ENCODE measurements around the gene GYS2. TPM values are rescaled to one million over a fixed set of nuclear protein-coding genes. Genes with fewer than 3 reads are reported as not detected.
"Not testable (repeated sequence)": the region's sequence is repeated elsewhere in the genome, so short reads cannot be mapped to it uniquely, and the experiment has no call there.

The GYS2 gene
- under 1 TPM in 3 of 5 donors, not detected in 2; 0.14 to 0.71 (median 0.44) TPM for polyA plus RNA-seq (ENCODE audit: insufficient read depth in 1 of 5, insufficient read length in 5 of 5, low replicate concordance in 1 of 5)
- long read RNA-seq, donor 1, result 0 reads
- long read RNA-seq, donor 2, result 0 reads
- long read RNA-seq, donor 3, result 0 reads
- long read RNA-seq, donor 4, result 0 reads
- long read RNA-seq, donor 5, result 0 reads
- long read RNA-seq, donor 6, result 0 reads
- long read RNA-seq, donor 7, partial matches to known transcripts, result 5 of 5 reads
- long read RNA-seq, donor 7, other reads (novel, unspliced or antisense), result 0 of 5 reads
- long read RNA-seq, donor 8, result 0 reads

DNA sequence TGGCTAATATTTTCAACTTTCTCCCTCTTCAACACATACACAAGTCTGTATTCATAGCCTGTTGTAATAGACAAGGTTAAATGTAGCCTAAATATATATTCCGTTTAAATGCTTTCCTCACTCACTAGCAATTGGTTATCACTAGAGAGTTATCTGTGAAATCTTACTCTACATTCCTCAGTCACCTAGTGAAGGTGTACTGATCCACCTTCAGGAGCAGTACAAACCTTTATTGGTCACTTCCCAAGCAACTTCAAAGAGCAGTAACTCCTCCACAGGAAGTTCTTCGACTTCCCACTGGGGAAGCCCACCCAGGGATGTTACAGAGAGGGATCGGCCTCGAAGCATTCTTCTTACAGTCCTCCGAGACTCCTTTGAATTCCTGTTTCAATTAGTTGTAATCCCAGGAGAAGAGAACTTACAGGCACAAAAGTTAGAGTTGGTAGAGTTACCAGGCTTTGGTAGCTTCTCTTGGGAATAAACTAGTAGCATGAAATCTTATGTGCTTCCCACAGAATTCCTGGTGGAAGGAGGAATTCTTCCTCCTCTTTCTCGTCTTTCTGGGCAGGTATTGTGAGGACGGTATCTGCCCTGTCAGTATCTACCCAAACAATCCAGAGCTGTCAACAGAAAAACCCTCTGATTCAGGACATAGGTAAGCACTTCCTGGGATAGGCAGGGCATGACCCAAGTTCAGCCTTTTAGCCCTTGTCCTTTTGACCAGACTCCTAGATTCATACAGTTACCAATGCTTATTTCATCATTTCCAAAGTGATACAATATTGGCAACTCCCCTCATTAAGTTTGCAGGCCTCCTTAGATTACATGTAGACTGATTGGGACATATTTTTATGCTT lies at the start of gene GYS2:
TSS of gene GYS2 (minus strand) at position 603 of the 857 bp plus-strand sequence. CDS start at position 348, 255 bp downstream.
- no peak for DNase-seq

DNA sequence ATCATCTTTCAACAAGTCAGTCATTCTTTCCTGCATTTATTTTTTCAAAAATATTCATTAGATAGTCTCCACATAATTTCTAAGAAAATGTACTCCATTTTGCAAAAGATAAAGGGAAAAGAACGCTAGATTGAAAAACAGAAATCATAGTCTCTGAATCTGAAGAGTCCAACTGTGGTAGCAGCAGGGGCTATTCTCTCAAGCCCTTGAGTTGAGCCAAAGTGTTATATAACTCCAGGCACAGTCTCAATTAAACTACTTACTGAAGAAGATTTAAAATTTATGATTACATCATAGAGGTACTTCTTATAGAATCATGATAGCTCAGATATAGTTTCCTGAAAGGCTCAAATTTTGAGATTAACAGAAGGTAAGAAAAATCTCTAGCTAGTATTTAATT lies 47.2 kb upstream of the GYS2 start:
- DNase-seq, result no peak

DNA sequence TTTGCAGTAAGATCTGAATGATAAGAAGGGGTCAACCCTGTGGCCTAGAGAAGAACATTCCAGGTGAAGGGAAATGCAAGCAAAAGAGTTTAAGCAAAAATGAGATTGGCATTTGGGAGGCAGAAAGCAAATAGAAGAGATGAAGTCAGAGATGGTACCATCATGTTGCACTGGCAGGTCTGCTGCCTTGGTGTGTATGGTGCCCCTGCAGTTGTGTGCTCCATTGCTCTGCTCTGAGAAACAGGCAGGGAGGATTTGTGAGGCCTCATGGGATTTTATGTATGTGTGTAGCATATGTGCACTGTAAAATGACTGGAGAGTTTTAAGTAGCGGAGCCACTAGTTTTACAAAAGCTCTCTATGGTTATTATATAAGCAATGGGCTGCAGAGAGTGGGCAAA lies 46.4 kb upstream of the GYS2 start:
- no peak for DNase-seq

DNA sequence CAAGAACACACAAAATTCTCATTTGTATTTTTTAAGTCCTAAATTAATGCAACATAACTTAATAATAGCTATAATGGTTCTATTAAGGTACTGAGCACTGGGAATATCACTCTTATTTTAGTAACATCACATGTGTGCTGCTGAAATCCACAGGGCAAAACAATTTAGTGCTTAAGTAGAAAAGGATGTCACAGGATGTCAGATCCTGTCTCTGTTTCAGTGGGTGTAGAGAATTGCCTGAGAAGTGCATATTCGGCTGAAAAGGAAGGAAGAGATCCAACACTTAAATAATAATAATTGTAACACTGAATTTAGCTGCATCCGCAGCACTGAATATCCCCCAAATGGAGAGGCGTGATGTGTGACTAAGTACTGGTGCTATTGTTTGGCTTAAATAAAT lies 44.4 kb upstream of the GYS2 start:
- no peak for DNase-seq

DNA sequence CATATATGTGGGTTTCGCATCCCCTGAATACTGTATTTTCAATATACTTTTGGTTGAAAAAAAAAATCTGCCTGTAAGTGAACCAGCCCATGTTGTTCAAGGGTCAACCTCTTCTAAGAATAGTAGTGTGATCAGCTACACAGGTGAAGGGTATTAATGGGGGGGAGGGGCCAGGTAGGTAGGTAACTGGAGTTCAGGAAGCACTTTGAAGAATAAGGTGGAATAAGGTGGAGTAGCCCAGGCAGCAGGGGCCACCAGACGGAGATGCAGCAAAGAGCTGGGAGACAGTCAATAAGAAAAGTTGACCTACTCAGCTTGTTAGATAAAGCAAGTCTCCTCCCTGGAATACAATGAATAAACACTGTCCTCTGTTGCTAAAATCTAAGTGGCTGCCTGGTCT lies 43.7 kb upstream of the GYS2 start:
- no peak for DNase-seq

DNA sequence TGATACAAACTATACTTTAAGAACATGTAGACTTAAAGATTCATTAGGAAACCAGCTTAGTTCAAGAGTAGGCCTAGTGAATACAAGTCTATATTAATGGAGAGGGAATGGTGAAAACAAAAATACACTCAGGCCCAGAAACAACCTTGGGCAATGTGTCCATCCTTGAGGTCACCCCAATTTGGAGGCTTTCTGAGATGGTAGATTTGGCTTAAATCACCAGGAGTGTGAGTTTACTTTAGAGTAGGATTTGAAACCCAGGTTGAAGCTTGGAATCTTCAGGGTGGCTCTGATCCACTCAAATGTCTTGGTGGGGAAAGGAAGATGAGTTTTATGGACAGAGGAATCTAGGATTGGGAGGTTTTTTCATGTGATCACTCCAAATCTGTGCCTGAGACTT lies 42.5 kb upstream of the GYS2 start:
- DNase-seq, result no peak

DNA sequence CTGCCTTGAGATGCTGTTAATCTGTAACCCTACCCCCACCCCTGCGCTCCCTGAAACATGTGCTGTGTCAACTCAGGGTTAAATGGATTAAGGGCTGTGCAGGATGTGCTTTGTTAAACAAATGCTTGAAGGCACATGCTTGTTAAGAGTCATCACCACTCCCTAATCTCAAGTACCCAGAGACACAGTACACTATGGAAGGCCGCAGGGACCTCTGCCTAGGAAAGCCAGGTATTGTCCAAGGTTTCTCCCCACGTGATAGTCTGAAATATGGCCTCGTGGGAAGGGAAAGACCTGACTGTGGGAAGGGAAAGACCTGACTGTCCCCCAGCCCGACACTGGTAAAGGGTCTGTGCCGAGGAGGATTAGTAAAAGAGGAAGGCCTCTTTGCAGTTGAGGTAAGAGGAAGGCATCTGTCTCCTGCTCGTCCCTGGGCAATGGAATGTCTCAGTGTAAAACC lies 40.4 kb upstream of the GYS2 start:
- DNase-seq, result not testable (repeated sequence)

DNA sequence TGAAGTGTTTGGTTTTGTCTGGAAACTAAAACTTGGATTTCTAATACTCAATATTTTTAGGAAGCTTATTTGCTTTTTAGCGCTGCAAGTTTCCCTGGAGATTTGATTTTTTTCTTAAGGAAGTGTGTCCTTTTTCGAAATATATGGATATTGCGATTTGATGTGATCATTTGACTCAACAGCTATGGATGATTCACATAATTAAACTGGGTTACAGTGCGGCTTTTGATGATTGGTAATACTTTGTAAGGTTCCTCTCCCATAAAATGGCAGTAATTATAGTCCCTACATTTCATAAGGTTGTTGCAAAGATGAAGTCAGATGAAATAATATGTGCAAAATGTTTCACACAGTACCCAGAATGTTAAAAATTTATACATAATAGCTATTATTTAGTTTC lies 39.9 kb upstream of the GYS2 start:
- DNase-seq, result no peak

DNA sequence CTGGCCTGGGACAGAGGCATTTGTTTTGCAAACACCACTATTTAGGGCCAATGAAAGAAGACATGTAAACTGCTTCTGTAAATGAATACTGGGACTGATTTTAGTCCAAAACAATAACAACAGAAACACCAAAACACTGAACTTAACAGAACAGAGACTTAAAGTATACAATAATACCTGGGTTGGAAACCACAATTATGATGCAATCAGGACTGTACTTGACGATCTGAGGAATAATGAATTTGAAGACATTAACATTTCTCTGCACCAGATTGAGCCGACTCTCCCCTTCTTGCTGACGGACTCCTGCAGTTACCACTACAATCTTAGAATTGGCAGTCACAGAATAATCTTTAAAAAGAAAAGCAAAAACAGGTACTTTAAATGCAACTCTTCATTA lies 39.1 kb upstream of the GYS2 start:
- no peak for DNase-seq

DNA sequence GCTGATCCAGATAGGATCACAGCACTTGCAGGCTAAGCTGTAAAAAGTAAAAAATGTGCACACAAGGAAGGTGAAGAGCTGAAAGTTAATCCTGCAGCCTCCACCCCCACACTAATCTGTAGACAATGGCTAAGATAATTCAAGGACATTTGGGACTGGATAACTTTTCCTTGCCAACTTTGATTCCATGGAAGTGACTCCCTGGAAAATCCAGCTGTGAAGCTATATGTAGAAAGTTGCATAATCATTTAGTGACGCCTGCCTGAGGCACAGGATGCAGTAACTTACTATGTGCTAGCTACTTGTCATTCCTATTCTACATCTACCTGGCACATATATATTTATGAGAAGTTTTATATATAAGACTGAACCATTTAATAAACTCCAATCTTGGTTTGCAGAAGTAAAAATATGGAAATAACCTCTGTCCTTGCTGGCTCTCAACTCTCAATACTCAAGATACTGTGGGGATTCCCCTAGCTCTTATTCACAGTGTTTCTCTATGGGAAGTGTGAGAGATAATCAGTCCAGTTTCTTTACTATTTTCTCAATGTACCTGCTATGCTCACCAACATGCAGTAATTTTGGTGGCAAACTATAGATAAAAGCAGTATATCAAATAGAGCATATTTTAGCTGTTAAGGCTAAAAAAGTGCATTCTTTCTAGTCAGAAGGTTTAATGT lies 38.2 kb upstream of the GYS2 start:
- DNase-seq, result peak; percentile 17 to 20

DNA sequence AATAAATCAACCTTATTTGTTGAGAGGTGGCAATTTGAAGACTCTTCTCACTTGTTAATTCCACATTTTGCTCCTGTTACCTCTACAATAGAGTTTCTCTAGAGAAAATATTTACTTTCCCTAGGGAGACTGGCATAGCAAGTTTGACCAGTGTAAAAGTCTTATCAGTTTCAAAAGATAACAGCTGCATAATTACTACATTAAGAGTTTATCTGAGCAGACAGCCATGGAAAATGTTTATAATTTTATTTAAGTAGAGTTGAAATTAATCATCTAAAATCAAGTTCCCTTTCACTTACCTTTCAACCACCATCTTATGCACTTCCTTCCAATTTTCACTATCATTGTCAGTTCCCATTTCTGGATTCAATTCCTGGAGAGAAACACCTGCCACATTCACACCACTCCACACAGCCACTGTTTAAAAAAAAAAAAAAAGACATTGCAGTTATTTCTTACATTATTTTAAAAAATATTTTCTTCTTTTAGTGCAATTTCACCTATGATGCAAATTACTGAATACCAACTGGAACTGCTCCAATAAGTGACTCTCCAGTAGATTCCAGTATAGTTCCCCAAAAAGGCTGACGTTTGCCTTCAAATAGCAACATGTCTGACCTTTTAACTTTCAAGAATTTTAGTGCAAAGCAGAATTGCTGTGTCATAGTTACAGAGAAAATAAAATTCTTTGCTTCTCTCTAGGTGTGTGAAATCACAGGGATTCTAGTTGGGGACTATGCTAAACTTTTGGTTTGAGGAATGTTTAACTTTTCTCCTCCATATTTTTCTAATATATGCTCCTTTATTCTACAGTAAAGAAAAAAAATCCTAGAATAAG lies 33.6 kb upstream of the GYS2 start:
- DNase-seq, result no peak

DNA sequence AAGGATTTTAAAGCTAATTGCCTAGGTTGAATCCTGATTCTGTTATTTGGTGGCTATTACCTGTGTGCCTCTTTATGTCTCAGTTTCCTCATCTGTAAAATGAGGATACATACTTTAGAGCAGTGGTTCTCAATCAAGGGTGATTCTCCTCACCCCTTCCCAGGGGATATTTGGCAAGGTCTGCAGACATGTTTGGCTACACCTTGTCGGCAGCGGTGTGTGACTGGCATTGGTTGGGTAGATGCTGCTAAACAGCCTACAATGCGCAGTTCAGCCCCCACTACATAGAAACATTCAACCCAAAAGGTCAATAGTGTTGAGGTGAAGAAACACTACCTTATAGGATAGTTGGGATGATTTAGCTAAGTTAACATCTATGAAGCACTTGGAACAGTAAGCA lies 29.6 kb upstream of the GYS2 start:
- DNase-seq, result no peak

DNA sequence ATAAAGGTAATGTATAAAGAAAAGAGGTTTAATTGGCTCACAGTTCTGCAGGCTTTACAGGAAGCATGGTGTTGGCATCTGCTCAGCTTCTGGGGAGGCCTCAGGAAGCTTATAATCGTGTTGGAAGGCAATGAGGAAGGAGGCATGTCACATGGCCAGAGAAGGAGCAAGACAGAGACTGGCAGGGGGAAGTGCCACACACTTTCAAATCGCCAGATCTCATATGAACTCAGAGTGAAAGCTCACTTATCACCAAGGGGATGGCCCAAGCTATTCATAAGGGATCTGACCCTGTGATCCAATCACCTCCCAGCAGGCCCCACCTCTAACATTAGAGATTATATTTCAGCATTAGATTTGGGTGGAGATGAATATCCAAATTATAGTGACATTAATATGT lies 26.7 kb upstream of the GYS2 start:
- DNase-seq, result no peak

DNA sequence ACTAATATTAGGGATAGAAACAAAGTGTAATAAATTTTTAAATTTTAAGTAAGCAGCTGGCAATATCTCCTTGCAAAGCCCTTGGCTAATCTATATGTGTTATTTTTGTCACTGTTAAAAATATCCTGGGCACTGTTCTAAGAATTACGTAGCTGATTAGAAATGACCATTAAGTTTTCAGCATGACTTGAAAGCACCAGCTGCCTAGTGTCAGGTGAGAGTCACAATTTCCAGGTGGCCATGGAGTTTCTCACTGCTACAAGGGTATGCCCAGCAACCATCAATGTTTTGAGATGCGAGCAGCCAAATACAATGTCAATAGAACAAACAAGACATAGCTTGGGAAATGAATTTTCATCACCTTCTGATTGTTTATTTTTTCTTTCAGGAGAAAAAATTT lies 23.3 kb upstream of the GYS2 start:
- no peak for DNase-seq

DNA sequence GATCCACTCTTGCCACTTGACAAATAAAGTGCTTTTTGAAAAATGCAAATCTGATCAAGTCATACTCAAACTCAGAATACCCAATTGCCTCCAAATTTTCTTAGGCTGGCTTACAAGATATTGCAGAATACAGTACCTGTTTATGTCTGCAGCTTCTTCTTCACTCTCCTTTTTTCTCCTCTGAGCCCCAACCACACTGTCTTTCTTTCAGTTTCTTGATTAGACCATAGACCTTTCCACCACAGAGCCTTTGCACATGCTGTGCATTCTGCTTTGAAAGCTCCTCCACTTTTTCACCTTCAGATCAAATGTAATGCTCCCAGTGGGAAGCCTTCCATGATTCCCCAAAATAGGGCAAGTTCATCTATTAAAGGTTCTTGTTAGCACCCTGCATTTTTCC lies 13.9 kb upstream of the GYS2 start:
- no peak for DNase-seq

DNA sequence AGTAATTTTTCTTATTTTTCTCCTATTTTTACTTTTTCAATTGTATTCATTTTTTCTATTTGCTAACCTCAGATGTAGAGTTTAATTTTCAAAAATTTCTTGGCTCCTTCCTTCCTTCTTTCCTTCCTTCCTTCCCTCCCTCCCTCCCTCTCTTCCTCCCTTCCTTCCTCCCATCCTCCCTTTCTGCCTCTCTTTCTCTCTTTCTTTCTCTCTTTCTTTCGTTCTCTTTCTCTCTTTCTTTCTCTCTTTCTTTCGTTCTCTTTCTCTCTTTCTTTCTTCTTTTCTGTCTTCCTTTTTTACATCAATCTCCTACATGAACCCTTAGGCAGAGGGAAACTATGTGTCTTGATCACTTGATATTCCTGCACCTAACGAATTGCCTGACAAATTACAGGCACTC lies 12.4 kb upstream of the GYS2 start:
- DNase-seq, result no peak

DNA sequence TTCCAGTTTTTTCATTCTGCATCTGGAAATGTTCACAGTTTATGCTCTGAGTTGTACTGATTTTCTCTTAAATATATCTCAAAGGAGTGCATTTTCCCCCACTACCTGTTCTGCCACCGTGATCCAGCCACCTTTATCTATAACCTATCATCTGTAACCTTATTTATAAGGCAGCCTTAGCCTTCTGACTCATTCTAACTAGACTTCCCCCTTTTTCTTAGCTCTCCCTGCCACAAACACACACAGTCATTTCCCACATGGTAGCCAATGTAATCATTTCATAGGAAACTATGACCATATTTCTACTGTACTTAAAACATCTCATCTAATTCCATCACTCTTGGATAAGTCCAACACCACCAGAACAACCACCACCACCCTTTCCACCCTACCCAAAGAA lies 10.8 kb upstream of the GYS2 start:
- DNase-seq, result no peak

DNA sequence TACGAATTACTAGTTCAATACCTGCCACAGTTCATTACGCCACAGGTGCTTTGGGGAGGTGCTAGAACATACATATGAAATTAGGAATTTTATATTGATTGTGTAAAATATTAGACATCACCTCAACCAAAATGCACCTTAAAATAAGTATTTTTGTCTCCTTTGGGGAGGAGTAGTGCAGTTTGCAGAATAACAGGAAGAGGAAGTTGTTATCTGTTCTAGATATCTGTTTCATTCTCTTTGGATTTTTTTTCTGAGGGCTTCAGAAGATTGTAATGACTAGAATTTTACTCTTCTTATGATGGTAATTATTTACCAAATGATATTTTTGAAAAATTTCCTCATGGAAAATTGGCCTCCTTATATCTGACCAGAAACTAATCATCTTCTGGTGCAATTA lies 9.9 kb upstream of the GYS2 start:
- DNase-seq, result no peak

DNA sequence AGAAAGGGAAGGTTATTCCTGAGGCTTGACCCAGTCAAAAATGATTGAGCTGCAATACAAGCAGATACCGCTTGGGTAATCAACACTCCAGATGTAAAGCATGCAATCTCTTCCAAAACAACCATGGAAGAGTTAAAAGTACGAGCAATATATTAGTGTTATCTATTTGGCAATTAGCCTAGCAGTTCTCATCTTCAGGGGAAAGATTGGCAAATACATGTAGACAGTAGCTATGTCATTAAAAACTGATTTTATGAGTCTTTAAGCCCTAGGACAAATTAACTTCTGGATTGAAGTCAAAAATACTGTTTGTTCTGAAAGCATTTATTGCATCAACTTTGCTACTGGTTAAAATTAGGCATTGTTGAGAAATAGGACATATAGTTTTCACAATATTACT lies 9.3 kb upstream of the GYS2 start:
- peak; percentile 25 to 41 for DNase-seq

DNA sequence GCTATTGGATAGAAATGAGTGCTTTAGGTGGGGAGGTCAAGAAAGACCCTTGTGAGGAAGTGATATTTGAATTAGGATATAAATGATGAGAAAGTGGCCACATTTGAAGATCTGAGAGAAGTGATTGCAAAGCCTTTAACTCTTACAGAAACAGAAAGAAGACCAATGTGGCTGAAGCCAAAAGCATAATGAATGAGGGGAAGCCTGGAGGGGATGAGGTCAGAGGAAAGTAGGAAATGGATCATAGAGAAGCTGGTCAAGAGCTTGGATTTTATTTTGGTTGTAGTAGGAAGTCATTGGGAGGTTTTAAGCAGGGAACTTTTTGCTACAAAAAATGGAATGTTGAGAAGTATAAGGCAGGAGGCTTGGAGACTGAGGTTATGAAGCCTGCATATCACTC lies 3.5 kb upstream of the GYS2 start:
- no peak for DNase-seq

DNA sequence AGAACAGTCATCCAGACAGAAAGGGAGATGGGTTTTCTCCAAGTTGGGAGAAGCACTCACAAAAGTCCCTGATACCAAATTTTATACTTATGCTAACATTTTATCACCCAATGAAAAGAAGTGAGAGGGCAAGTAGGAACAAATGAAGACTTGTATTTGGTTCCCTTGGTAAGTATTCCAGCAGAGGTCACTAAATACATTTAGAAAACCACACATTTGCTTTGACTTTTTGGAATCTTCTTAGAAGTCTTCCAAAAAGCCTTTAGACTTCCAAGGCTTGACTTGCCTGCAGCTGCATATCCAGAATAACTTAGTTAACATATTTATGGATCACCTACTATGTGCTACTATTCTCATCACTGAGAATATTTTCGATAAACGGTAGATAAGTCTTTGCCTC lies 3.1 kb upstream of the GYS2 start:
- DNase-seq, result peak; percentile 8 to 16

DNA sequence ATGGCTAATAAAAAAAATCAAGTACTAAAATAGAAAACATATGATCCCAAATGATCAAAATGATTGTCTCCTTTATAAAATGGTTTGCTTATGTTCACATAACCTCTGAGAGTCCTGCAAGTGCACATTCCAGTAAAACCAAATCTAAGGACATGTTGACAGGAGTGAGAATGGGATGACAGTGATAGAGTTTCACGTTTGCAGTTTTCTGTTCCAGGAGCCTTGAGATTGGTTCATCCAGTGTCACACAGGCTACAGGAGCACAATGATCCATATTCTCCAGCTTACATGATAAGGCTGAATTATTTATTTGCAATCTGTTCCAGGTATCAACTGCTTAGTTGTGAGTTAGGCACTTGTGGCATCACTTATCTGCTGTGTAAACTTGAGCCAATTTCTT lies 1.5 kb upstream of the GYS2 start:
- no peak for DNase-seq
